GM04503 (cell line): ENCODE results near the gene ZNF22.

Experiments used
- DNase-seq: peaks from one replicate; pipeline ENCODE4 v3.0.0-alpha.2; 2012; ENCODE audit warnings: low read depth

ZNF22 gene

DNA sequence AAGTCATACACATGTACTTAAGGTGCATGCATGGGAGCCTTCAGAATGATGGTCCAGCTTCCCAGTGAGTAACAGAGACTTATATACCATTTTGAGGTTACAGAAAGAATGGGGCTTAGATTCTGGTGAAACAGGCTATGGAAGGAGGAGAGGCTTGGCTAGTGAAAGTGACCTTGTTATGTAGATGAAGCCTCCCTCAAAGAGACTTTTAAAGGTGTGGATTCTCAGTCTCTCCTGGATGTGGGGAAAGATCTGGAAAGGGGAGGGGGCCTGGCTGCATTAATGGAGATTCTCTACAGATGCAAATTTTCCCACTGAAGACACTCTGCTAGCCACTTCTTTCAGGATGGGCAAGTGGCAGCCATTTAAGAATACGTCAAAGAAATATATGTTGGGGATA, 35.6 kb upstream of the ZNF22 start:
- DNase-seq = no peak

DNA sequence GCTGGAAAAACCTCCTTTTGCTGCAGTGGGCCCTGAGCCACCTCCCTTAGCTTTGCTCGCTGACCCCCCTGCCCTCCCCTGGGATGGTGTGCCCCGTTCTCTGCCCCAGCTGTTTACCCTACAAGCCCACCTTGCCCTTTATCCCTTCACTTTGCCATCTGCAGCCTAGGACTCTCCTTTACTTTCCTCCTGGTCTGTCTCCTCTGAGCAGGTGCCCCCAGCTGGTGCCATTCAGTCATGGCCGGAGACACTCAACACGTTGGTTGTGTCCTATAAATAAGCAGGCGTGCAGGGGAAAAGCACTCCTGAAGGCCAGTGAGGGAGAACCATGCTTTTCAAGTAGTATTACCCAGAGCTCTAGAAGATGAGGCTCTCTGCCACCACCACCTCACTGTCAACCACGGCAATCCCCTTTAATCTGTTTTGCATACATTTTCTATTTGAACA, 35.0 kb upstream of the ZNF22 start:
- no peak for DNase-seq

DNA sequence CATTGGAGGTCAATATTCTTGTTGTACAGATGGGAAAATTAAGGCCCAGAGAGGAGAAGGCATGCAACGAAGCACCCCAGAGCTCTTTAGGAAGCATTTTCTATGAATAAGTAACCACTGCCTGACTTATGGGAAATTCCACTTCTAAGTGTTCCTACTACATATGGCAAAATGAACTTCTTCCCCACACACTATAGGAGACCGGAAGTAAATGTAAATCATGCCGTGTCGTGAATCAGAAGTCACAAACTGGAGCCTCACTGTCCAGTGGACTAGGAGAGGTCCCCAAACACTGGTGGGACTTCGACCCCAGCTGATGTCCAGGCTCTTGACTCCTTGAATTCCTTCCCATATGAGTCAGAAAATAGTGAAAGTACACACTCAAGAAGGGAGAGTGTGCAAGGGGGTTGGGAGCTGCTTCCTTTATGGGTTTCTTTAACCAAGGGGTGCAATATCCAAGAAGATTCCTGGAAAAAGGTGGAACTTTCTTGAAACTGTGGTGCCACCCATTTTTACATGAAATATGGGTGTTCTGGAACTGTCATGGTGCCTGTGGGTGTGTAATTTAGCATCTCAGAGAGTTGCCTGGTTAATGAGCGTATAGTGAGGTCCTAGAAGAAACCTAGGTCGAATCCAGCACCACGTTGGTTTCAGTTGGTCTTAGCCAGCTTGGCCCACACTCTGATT, 34.5 kb upstream of the ZNF22 start:
- DNase-seq = no peak

GRCh38 chr10:44966816-44967509, 33.8 kb upstream of the ZNF22 start:
- no peak for DNase-seq

DNA sequence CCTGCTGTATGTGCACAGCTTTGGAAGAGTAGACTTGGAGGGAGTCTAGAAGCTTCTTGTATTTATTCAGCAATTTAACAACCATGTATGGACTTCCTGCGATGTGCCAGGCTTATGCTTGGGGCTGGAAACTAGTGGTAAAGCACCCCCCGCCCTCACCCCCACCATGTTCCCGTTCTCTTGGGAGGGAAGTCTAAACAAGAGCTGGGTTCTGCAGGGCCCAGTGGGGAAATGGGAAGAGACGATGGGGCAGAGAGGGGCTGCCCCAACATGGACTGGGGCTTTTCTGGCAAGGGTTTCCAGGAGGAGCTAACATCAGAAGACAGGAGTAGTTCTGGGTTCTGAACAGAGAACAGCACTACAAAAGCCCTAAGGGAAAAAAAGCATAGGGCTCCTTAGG, 33.1 kb upstream of the ZNF22 start:
- DNase-seq = no peak

DNA sequence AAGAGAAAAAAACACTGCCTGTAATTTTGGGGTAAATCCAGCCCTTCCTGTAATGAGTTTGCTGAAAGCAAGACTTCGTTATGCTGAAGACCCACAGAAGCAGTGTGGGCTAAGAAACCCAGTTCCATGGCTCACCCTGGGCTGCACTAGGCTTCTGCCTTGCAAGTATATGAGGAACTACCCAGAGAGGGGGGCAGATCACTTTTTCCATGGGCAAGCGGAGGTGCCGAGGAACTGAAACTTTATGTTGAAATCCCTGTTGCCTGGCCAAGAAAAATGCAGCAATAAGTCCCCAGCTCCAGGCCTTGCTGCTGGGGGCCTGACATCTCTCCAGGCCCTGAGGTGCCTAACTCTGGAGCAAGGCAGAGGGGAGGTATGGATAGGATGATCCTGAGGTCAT, 32.6 kb upstream of the ZNF22 start:
- DNase-seq = no peak

DNA sequence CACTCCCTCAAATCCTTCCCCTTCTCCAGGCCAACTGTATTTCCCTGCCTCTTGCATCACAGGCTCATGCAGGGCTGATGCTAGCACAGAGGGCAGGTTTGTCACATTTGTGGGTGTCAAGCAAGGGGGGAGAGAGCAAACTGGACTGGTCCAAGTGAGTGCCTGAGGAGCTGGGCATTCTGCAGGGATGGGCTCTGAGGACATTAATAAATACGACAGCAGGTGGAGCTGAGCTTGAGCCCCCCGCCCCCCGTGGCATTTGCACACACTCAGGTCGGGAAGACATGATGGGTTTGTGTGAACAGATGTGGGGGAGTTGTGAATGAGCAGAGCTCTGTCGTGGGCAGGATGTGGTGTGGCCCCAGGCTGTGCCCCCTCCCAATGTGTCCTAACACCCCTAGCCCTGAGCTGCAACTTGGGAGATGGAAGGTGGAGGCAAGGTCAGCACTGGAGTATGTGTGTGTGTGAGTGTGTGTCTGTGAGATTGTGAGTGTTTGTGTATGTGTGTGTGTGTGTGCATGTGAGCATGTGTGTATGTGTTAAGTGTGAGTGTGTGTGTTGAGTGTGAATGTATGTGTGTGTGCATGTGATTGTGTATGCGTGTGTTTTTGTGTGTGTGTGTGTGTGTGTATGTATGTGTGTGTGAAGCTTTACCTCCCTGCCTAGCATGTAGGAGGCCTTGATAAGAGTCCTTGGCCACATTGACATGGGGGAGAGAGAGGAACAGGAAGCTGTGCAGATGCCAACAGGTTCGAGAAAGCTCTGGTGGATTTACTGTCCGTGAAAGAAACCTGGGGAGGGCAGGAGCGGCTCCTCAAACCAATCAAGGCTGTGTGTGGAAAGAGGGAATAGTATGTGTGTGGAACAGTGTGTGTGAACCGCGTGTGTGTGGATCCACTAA, 32.0 kb upstream of the ZNF22 start:
- DNase-seq = no peak

DNA sequence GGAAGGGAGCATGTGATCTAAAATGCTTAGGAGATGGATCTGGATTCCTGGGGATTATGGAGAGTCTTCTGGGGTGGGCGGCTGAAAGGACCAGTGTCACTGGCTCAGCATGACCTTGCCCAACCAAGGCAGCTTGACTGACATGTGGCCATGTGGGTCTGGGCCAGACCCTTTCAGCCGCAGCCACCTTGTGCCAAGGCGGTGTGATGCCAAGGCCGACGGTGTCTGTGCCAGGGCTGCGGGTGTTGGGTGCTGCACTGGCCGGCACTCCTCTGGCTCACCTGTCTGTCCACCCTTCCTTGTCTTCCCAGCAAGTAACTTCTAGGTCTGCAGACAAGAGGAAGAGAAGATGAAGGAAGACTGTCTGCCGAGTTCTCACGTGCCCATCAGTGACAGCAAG, 30.9 kb upstream of the ZNF22 start:
- no peak for DNase-seq

DNA sequence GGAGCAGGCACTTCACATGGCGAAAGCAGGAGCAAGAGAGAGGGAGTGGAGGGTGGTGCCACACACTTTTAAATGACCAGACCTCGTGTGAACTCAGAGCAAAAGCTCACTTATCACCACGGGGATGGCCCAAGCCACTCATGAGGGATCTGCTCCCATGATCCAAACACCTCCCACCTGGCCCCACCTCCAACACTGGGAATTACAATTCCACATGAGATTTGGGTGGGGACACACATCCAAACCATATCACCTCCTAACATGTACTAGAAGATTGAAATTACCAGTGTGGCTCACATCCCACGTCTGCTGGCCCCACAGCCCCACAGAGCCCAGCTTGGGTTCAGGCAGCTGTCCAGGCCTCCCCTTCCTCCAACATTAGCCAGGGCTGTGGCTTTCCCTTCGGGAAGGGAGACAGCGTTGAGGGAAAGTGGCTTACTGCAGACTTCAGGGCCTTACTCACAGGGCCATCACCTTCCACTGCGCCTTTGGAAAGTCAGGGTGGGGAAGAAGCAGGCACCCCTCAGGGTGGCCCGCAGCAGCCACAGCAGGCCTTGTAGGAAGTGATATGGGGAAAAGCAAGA, 29.8 kb upstream of the ZNF22 start:
- no peak for DNase-seq

GRCh38 chr10:44971434-44971833, 29.3 kb upstream of the ZNF22 start:
- no peak for DNase-seq

- DNase-seq = no peak
Measured at GRCh38 chr10:44971935-44972757, 28.6 kb upstream of the ZNF22 start.

DNA sequence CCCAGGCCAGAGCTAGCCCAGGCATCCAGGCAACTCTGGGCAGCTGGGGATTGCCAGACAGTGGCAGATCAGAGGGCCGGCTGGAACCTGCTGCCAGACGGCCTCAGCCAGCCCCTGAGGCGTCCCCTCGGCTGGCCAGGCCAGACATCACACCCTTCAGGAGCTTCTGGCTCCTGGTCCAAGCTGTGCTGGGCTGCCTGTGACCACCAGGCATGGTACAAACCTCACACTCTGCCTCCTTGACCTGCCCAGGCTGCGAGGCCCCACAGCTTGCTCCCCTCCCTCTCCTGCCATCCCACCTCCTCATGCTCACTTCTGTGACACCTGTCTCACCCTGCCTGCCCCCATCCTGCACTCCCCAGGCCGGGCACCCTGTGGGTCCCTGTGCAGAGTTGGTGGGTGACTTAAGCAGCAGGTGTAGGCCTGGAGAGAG, 27.8 kb upstream of the ZNF22 start:
- DNase-seq = no peak

DNA sequence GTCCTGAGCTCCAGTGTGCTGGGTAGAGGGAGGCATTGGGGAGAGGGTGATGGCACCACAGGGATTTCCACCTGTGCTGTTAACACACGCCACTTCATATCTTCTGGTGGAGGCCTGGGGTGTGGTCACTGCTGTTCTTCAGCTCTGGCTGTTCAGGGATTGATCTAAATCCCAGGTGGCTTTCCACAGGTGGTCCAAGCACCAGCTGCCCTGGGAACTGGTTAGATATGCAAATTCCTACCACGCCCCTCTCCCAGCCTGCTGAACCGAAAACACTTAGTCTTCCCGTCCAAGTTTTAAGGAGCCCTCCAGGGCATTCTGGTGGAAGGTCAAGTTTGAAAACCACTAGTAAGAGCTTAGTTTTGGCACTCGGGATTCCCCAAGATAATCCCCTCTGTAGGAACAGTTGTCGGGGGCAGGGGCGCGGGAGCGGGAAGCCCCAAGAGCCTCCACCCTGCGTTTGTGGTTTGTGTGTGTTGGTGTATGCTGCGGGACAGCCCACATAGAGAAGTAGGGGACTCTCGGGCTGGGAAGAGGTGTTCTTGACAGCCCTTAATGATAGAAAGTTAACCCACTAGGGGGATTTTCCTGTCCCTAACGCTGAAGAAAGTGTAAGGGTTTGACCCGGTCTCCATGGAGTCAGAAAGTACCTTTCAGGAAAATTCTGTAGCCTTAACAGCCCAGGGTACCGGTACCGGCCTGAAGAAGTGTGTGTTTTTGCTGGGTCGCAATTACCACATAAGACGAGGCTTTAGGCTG, 27.2 kb upstream of the ZNF22 start:
- DNase-seq = no peak

- DNase-seq = no peak
Measured at GRCh38 chr10:44974082-44974627, 26.6 kb upstream of the ZNF22 start.

- no peak for DNase-seq
Measured at GRCh38 chr10:44974628-44975430, 25.9 kb upstream of the ZNF22 start.

DNA sequence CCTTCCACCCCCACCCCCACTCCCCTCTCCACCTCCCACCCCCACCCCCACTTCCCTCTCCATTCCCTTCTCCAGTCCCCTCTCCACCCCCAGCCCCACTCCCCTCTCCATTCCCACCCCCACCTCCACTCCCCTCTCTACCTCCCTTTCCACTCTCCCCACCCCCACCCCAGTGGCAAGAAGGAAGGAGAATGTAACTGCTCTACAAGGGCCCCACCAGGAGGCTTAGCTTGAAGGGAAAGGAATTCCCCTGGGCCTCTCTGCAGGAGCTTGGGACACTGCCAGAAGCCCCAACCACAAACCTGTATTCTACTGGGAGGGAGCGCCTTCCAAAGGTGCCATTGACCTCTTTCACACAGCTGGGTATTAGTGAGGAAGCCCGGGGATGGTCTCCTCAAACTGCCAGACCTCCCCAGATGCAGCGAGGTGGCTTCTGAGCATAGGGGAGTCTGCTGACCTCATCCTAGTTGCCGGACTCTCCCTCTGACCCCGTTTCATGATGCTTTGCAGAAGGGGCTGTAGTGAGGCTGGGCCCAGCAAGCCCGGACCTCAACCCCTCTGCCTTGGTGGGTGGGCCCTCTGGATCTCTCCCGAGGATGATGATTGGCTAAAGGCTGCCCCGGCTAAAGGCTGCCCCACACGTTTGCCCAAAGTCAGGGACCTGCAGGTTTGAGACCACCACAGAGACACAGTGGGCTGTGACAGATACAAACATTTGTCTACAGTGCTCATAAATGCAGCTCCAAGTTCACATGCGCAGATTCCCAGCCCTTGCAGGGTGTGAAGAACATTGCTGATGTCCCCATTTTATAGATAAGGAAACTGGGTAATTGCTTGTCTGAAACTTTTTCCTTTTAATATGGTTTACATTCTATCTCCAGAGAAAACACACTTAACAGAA, 25.0 kb upstream of the ZNF22 start:
- no peak for DNase-seq

DNA sequence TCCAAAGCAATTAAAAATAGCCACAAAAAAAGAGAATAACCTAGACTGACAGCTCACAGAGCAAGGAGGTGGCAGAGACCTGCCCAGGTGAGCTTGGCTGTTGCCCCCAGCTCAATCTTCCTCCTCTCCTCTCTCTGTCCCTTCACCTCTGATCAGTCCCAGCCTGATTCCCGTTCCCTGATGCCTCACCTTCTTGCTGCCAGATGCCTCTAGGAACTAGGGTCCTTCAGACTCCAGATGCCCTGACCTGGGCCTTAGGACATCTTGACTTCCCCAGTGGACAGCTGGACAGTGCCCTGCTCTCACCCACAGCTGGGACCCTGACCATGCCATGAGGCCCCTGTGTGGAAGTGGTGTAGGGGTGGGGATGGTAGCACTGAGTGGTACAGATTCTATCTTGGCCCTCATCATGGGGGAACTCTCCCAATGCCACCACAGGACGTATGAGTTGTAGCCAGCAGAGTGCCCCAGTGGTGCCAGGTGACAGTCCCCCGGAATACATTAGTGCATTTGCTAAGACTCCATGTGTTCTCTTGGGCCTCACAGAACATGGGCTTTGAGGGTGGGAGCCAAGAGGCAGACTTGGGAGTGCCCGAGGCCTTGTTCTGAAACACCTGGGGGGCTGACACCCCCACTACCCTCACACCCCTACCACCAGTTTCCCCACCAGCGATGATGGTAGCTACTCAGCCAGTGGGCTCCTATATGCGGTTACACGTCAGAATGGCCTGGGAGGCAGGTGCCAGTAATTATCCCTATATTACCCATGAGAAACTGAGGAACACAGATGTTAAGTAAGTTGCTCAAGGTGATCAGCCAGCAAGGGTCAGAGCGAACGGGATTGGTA, 24.1 kb upstream of the ZNF22 start:
- no peak for DNase-seq
